Smooth muscle cell (in vitro differentiated cells): ENCODE measurements around the gene CFAP20DC. TPM values are rescaled to one million over a fixed set of nuclear protein-coding genes. Genes with fewer than 3 reads are reported as not detected.

Experiments used
- DNase-seq: peaks from one replicate; lab custom pipeline; 2025; ENCODE audit not compliant: unreplicated experiment; lab: John Stamatoyannopoulos, UW
- H2AFZ ChIP-seq: fragments of 200-600 bp; sonication (generic); 2 replicates; pipeline ENCODE4 v1.6.0; 2016; ENCODE audit warnings: antibody characterized with exemption, low read depth, mild to moderate bottlenecking
- H3F3A ChIP-seq: fragments of 200-600 bp; sonication (generic); 2 replicates; pipeline ENCODE4 v1.6.0; 2017; ENCODE audit warnings: antibody characterized with exemption, low read depth
- H3K27ac ChIP-seq: fragments of 200-600 bp; sonication (generic); 2 replicates; pipeline ENCODE4 v1.5.1; 2016; ENCODE audit warnings: low read depth, mild to moderate bottlenecking
- H3K27me3 ChIP-seq: fragments of 200-600 bp; sonication (generic); 2 replicates; pipeline ENCODE4 v1.6.1; 2016; ENCODE audit warnings: low read depth, mild to moderate bottlenecking
- H3K36me3 ChIP-seq: fragments of 200-600 bp; sonication (generic); 2 replicates; pipeline ENCODE4 v1.5.1; 2016; ENCODE audit warnings: low read depth
- H3K4me1 ChIP-seq: fragments of 200-600 bp; sonication (generic); 2 replicates; pipeline ENCODE4 v1.5.1; 2016; ENCODE audit warnings: low read depth
- H3K4me2 ChIP-seq: fragments of 200-600 bp; sonication (generic); 2 replicates; pipeline ENCODE4 v1.6.0; 2016; ENCODE audit warnings: mild to moderate bottlenecking
- H3K4me3 ChIP-seq: fragments of 200-600 bp; sonication (generic); 2 replicates; pipeline ENCODE4 v1.5.1; 2016; ENCODE audit warnings: mild to moderate bottlenecking
- H3K79me2 ChIP-seq: fragments of 200-600 bp; sonication (generic); 2 replicates; pipeline ENCODE4 v1.6.0; 2016; ENCODE audit warnings: low read depth, mild to moderate bottlenecking
- H3K9ac ChIP-seq: fragments of 200-600 bp; sonication (generic); 2 replicates; pipeline ENCODE4 v1.6.0; 2016; ENCODE audit warnings: low read depth
- H3K9me3 ChIP-seq: fragments of 200-600 bp; sonication (generic); replicated peaks from 2 replicates; pipeline ENCODE4 v1.5.1; 2016; ENCODE audit warnings: low read depth
- H4K20me1 ChIP-seq: fragments of 200-600 bp; sonication (generic); 2 replicates; pipeline ENCODE4 v1.6.0; 2016; ENCODE audit warnings: low read depth
- CTCF ChIP-seq: fragments of 200-600 bp; sonication (generic); IDR thresholded peaks from 2 replicates; pipeline ENCODE4 v1.5.1; 2017; ENCODE audit warnings: borderline replicate concordance, mild to moderate bottlenecking, antibody characterized with exemption; ENCODE audit not compliant: insufficient read depth, poor library complexity, severe bottlenecking
- WGBS: methylation state at CpG from one replicate; pipeline ENCODE4 v1.1.7; 2016; ENCODE audit warnings: low lambda C conversion rate; 5-methylcytosine and 5-hydroxymethylcytosine counted together
- polyA plus RNA-seq: library from polyadenylated mRNA; unstranded; fragments of >200 nt; fragmentation: Nextera tagmentation; extraction: Ambion mirVana; gene quantifications from 2 replicates; pipeline ENCODE4 v1.2.1, GENCODE V29; 2016
- total RNA-seq: library from RNA; depleted of rRNA; stranded (reverse); fragments of >200 nt; gene quantifications from 2 replicates; pipeline ENCODE4 v1.2.3, GENCODE V29; 2014

Gene CFAP20DC
- total and polyA plus RNA-seq, 2 experiments from 2014 or later, result 7.9 to 11.6 TPM

- H4K20me1 ChIP-seq, result no peaks in the 10 kb centered on the region
- no peaks in the 10 kb centered on the region for H3K4me1 ChIP-seq
- no peak overlapping the region for H3K27ac ChIP-seq
- H3K4me3 ChIP-seq, result no peak overlapping the region
- no peak overlapping the region for H3K9ac ChIP-seq
- no peaks in the 10 kb centered on the region for H3F3A ChIP-seq
- WGBS, result 74% methylated on average over 2 of the region's 2 CpGs
- no peaks in the 10 kb centered on the region for H3K9me3 ChIP-seq
- H3K79me2 ChIP-seq, result no peaks in the 10 kb centered on the region
- no peak overlapping the region for H3K4me2 ChIP-seq
- no peaks in the 10 kb centered on the region for H3K27me3 ChIP-seq
- no peak for TF ChIP-seq CTCF
- H3K36me3 ChIP-seq, result no peaks in the 10 kb centered on the region
- H2AFZ ChIP-seq, result no peak overlapping the region
- no peak for DNase-seq
Observed at GRCh38 chr3:58866079-58866478, 183.7 kb downstream of the CFAP20DC start.

DNA sequence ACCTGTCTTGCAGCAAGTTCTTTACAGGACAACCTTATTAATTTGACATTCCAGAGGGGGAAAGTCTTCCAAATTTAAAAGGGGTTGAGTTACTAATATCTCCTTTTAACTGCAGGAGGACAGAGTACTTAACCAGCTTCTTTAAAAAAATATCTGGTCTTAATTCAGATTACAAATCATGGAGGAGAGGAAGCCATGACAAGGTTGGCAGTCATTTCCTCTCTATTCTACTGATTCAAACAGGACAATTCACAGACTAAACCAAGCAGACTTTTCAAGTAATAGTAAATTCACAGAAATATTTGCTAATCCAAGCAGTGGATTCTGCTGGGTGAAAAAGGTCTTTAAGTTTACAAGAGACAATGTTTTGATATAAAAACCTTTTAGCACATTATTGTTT, 185.3 kb downstream of the CFAP20DC start:
- Histone ChIP-seq H3K36me3 (no peaks in the 10 kb centered on the region), H3K4me1 (no peaks in the 10 kb centered on the region), H3K27me3 (no peaks in the 10 kb centered on the region), H3K4me3 (no peak overlapping the region), H3K9ac (no peak overlapping the region), H3K9me3 (no peaks in the 10 kb centered on the region), H3K79me2 (no peaks in the 10 kb centered on the region), H2AFZ (no peak overlapping the region), H3K27ac (no peak overlapping the region), H3K4me2 (no peak overlapping the region), H4K20me1 (no peaks in the 10 kb centered on the region), H3F3A (no peaks in the 10 kb centered on the region)
- DNase-seq, result no peak
- TF ChIP-seq CTCF, result no peak

DNA sequence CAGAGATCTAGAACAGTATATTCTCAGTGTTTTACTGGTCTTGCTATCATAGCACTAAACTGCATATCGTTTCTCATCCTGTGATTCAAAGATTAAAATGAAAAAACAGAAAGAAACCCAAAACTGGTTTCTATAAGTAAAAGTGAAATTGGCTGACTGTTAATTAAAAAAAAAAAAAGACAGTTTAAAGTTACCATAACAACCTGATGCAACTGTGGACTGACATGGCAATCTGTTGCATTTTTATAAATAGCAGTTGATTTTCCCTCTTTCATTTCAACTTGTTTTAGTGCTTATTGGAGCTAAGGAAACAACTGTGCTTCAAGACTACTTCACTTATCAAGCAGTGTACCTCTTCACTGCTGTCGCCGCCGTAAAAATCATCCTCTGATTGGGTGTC, 186.6 kb downstream of the CFAP20DC start:
- no peak for TF ChIP-seq CTCF
- Histone ChIP-seq H3K9me3 (no peaks in the 10 kb centered on the region), H3K27me3 (no peaks in the 10 kb centered on the region), H3K4me1 (no peaks in the 10 kb centered on the region), H3K4me3 (no peak overlapping the region), H3K9ac (no peak overlapping the region), H3K79me2 (no peaks in the 10 kb centered on the region), H3K36me3 (no peaks in the 10 kb centered on the region), H4K20me1 (no peaks in the 10 kb centered on the region), H3F3A (no peaks in the 10 kb centered on the region), H3K27ac (no peak overlapping the region), H3K4me2 (no peak overlapping the region), H2AFZ (no peak overlapping the region)
- 88% methylated on average over 4 of the region's 4 CpGs for WGBS
- no peak for DNase-seq

DNA sequence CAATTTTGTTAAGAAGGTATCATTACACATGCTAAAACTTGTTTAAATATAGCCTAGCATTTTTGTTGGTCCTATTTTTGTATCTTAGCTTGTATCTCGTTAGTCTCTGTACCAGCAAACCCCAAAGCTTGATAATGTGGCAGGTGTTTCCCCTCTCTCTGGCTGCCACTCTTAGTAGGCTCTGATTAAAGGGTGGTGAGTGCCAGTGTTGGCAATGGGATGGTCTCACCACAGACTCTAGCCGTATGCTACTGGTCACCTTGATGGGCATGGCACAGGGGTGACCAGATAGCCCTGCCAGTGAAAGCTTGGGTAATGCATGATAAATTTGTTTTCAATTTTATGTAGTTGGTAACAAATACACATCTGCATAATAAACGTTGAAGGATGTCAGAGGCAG, 188.3 kb downstream of the CFAP20DC start:
- Histone ChIP-seq H3K9me3 (no peaks in the 10 kb centered on the region), H3K4me3 (no peak overlapping the region), H3K4me1 (no peaks in the 10 kb centered on the region), H3K79me2 (no peaks in the 10 kb centered on the region), H3F3A (no peaks in the 10 kb centered on the region), H3K36me3 (no peaks in the 10 kb centered on the region), H3K9ac (no peak overlapping the region), H3K27ac (no peak overlapping the region), H4K20me1 (no peaks in the 10 kb centered on the region), H2AFZ (no peak overlapping the region), H3K27me3 (no peaks in the 10 kb centered on the region), H3K4me2 (no peak overlapping the region)
- no peak for DNase-seq
- TF ChIP-seq CTCF, result no peak
- 90% methylated on average over 3 of the region's 3 CpGs for WGBS
